Measurements from ENCODE around the gene PCDHB7.
"Not testable (repeated sequence)": the region's sequence is repeated elsewhere in the genome, so short reads cannot be mapped to it uniquely, and the experiment has no call there.

PCDHB7 gene

DNA sequence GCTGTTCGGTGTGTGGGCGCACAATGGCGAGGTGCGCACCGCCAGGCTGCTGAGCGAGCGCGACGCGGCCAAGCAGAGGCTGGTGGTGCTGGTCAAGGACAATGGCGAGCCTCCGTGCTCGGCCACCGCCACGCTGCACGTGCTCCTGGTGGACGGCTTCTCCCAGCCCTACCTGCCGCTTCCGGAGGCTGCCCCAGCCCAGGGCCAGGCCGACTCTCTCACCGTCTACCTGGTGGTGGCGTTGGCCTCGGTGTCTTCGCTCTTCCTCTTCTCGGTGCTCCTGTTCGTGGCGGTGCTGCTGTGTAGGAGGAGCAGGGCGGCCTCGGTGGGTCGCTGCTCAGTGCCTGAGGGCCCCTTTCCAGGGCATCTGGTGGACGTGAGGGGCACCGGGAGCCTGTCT lies 7.4 kb downstream of the PCDHB7 start:
- not testable (repeated sequence) for DNase-seq (ENCODE audit: low read depth, low spot score)

GRCh38 chr5:141180313-141180712 lies 7.9 kb downstream of the PCDHB7 start:
- DNase-seq (ENCODE audit: low read depth, low spot score), result no peak

DNA sequence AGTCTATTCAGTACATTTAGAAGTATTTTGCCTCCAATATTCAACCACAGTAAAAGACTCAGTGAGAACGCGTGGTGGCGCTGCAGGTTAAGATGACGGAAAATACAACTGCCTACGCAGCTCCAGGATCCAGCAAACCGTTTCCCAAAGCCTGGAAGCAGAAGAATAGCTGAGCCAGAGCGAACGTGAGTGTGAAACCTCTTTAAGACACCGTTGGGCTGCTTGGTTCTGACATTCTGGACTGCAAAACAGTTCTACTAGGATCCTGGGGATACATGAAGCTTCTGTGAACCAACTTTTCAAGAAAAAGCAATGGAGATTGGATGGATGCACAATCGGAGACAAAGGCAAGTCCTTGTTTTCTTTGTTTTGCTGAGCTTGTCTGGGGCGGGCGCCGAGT lies 9.8 kb downstream of the PCDHB7 start, which contains the start of gene PCDHB16:
PCDHB16 (plus strand) TSS at position 140 of the 400 bp plus-strand sequence; CDS start at position 313, 173 bp downstream.
- no peak for DNase-seq (ENCODE audit: low read depth, low spot score)

- not testable (repeated sequence) for DNase-seq (ENCODE audit: low read depth, low spot score)
Observed at GRCh38 chr5:141184117-141184855, 11.8 kb downstream of the PCDHB7 start.

GRCh38 chr5:141186897-141187512 lies 14.6 kb downstream of the PCDHB7 start, which contains the start of gene PCDHB9:
Gene PCDHB9, plus strand, starts transcription at chr5:141187161. Its CDS starts 158 bp downstream, at chr5:141187319.
- DNase-seq (ENCODE audit: low read depth, low spot score), result no peak

- not testable (repeated sequence) for DNase-seq (ENCODE audit: low read depth, low spot score)
Observed at GRCh38 chr5:141188682-141189081, 16.2 kb downstream of the PCDHB7 start.

- DNase-seq (ENCODE audit: low read depth, low spot score), result not testable (repeated sequence)
Observed at GRCh38 chr5:141189131-141189530, 16.7 kb downstream of the PCDHB7 start.

GRCh38 chr5:141192110-141192725 lies 19.8 kb downstream of the PCDHB7 start, which contains the start of gene PCDHB10:
Gene PCDHB10, plus strand, starts transcription at chr5:141192353. Its CDS starts 200 bp downstream, at chr5:141192553.
- DNase-seq (ENCODE audit: low read depth, low spot score), result no peak

DNA sequence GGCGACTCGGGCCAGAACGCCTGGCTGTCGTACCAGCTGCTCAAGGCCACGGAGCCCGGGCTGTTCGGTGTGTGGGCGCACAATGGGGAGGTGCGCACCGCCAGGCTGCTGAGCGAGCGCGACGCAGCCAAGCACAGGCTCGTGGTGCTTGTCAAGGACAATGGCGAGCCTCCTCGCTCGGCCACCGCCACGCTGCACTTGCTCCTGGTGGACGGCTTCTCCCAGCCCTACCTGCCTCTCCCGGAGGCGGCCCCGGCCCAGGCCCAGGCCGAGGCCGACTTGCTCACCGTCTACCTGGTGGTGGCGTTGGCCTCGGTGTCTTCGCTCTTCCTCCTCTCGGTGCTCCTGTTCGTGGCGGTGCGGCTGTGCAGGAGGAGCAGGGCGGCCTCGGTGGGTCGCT lies 21.9 kb downstream of the PCDHB7 start:
- DNase-seq (ENCODE audit: low read depth, low spot score), result not testable (repeated sequence)

DNA sequence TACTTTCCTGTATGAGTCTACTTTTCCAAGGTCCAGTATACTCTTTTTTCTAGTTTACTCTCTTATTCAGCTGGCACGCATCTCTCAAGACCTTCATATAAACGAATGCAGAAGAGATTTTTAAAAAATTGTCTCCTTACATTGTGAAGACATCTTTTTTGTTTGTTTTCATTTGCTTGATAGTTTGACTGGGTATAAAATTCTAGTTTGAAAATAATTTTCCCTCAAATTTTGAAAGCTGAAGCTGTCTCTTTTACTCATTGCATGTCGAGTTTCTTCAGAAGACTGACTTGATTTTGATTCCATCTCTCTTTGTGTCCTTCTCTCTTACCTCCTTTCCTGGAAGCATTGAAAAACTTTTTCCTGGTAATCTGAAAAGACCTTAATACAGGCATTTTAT lies 23.9 kb downstream of the PCDHB7 start:
- DNase-seq (ENCODE audit: low read depth, low spot score), result no peak

DNA sequence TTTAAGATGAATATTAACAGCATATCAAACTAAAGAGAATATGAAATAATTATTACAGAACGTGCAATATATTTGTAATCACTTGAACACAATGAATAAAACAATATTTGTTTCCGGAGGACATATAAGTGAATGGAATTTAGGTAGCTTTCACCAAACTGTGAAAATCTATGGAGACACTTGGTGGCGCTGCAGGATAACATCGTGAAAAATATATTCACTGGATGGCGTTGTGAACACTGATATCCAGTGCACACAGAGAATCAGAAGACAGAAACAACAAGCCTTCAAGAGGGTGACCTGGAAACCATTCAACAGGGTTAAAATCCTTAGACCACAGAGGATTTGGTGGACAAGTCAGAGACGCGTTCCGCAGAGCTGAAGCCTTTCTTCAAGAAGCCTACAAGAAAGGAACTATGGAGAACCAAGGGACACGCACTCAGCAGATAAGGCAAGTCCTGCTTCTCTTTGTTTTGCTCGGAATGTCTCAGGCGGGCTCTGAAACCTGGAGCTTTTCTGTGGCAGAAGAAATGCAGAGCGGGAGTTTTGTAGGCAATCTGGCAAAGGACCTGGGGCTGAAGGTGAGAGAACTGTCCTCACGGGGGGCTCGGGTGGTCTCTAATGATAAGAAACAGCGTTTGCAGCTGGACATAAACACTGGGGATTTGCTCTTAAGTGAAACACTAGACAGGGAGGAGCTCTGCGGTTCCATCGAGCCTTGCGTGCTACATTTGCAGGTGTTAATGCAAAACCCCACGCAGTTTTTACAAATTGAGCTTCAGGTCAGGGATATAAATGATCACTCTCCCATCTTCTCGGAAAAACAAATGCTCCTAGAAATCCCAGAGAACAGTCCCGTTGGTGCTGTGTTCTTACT lies 27.2 kb downstream of the PCDHB7 start, which contains the start of gene PCDHB11:
PCDHB11 (plus strand) TSS at position 269 of the 877 bp plus-strand sequence; CDS start at position 417, 148 bp downstream.
- no peak for DNase-seq (ENCODE audit: low read depth, low spot score)

GRCh38 chr5:141201126-141201525 lies 28.7 kb downstream of the PCDHB7 start:
- not testable (repeated sequence) for DNase-seq (ENCODE audit: low read depth, low spot score)

DNA sequence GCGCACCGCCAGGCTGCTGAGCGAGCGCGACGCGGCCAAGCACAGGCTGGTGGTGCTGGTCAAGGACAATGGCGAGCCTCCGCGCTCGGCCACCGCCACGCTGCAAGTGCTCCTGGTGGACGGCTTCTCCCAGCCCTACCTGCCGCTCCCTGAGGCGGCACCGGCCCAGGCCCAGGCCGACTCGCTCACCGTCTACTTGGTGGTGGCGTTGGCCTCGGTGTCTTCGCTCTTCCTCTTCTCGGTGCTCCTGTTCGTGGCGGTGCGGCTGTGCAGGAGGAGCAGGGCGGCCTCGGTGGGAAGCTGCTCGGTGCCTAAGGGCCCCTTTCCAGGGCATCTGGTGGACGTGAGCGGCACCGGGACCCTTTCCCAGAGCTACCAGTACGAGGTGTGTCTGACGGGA lies 29.2 kb downstream of the PCDHB7 start:
- DNase-seq (ENCODE audit: low read depth, low spot score), result not testable (repeated sequence)

- no peak for DNase-seq (ENCODE audit: low read depth, low spot score)
Observed at GRCh38 chr5:141208478-141208877, 36.0 kb downstream of the PCDHB7 start, which contains the start of gene PCDHB12. Gene PCDHB12, plus strand, starts transcription at chr5:141208719. Its CDS starts 189 bp downstream, at chr5:141208908.

DNA sequence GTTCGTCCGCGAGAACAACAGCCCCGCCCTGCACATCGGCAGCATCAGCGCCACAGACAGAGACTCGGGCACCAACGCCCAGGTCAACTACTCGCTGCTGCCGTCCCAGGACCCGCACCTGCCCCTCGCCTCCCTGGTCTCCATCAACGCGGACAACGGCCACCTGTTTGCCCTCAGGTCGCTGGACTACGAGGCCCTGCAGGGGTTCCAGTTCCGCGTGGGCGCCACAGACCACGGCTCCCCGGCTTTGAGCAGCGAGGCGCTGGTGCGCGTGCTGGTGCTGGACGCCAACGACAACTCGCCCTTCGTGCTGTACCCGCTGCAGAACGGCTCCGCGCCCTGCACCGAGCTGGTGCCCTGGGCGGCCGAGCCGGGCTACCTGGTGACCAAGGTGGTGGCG lies 37.8 kb downstream of the PCDHB7 start:
- DNase-seq (ENCODE audit: low read depth, low spot score), result not testable (repeated sequence)

DNA sequence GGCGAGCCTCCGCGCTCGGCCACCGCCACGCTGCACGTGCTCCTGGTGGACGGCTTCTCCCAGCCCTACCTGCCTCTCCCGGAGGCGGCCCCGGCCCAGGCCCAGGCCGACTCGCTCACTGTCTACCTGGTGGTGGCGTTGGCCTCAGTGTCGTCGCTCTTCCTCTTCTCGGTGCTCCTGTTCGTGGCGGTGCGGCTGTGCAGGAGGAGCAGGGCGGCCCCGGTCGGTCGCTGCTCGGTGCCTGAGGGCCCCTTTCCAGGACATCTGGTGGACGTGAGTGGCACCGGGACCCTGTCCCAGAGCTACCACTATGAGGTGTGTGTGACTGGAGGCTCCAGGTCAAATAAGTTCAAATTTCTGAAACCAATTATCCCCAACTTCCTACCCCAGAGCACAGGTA lies 38.4 kb downstream of the PCDHB7 start:
- DNase-seq (ENCODE audit: low read depth, low spot score), result not testable (repeated sequence)

GRCh38 chr5:141213656-141214339 lies 41.4 kb downstream of the PCDHB7 start, which contains the start of gene PCDHB13:
Gene PCDHB13, plus strand, starts transcription at chr5:141213919. Its CDS starts 205 bp downstream, at chr5:141214124.
- not testable (repeated sequence) for DNase-seq (ENCODE audit: low read depth, low spot score)

DNA sequence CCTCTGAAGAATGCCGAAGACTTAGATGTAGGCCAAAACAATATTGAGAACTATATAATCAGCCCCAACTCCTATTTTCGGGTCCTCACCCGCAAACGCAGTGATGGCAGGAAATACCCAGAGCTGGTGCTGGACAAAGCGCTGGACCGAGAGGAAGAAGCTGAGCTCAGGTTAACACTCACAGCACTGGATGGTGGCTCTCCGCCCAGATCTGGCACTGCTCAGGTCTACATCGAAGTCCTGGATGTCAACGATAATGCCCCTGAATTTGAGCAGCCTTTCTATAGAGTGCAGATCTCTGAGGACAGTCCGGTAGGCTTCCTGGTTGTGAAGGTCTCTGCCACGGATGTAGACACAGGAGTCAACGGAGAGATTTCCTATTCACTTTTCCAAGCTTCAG lies 42.1 kb downstream of the PCDHB7 start:
- not testable (repeated sequence) for DNase-seq (ENCODE audit: low read depth, low spot score)

DNA sequence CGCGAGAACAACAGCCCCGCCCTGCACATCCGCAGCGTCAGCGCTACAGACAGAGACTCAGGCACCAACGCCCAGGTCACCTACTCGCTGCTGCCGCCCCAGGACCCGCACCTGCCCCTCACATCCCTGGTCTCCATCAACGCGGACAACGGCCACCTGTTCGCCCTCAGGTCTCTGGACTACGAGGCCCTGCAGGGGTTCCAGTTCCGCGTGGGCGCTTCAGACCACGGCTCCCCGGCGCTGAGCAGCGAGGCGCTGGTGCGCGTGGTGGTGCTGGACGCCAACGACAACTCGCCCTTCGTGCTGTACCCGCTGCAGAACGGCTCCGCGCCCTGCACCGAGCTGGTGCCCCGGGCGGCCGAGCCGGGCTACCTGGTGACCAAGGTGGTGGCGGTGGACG lies 43.1 kb downstream of the PCDHB7 start:
- DNase-seq (ENCODE audit: low read depth, low spot score), result not testable (repeated sequence)

DNA sequence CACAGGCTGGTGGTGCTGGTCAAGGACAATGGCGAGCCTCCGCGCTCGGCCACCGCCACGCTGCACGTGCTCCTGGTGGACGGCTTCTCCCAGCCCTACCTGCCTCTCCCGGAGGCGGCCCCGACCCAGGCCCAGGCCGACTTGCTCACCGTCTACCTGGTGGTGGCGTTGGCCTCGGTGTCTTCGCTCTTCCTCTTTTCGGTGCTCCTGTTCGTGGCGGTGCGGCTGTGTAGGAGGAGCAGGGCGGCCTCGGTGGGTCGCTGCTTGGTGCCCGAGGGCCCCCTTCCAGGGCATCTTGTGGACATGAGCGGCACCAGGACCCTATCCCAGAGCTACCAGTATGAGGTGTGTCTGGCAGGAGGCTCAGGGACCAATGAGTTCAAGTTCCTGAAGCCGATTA lies 43.6 kb downstream of the PCDHB7 start:
- not testable (repeated sequence) for DNase-seq (ENCODE audit: low read depth, low spot score)

Data from smooth muscle cell of the brain vasculature (primary cell).